ENCODE results near the gene TAB2. TPM values are rescaled to one million over a fixed set of nuclear protein-coding genes. Genes with fewer than 3 reads are reported as not detected.

TAB2 gene
- total RNA-seq, 1 donor from 2014 or later = 50.6 TPM

DNA sequence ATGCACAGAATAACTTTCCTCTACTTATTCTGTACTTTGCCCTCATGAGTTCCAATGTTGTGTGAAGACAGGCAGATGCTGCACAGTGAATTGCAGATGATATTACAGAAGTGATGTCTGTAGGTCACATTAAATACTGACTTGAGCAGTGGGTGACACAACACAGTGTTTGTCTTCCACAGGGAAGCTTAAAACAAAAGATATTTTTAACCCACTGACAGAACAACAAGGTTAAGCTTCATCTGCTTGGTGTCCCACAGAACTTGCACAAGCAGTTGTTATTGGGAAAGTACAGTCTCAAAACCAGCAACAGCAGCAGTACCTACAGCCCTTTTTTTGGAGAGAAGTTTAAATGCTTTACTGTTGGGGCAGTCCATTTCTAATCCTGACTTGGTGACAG is 93.0 kb downstream of the TAB2 start:
- Mint-ChIP-seq H3K27me3 (ENCODE audit: unreplicated experiment) (no peaks in the 10 kb centered on the region), H3K9me3 (ENCODE audit: unreplicated experiment) (peaks cover 8% of the 10 kb centered on the region), H3K27ac (ENCODE audit: unreplicated experiment) (no peak overlapping the region), H3K4me3 (ENCODE audit: unreplicated experiment) (no peak overlapping the region), H3K36me3 (ENCODE audit: unreplicated experiment) (peaks cover 36% of the 10 kb centered on the region), H3K4me1 (ENCODE audit: unreplicated experiment) (no peaks in the 10 kb centered on the region)
- DNase-seq (ENCODE audit: extremely low spot score, unreplicated experiment) = no peak
- TF ChIP-seq, protein P1, sequence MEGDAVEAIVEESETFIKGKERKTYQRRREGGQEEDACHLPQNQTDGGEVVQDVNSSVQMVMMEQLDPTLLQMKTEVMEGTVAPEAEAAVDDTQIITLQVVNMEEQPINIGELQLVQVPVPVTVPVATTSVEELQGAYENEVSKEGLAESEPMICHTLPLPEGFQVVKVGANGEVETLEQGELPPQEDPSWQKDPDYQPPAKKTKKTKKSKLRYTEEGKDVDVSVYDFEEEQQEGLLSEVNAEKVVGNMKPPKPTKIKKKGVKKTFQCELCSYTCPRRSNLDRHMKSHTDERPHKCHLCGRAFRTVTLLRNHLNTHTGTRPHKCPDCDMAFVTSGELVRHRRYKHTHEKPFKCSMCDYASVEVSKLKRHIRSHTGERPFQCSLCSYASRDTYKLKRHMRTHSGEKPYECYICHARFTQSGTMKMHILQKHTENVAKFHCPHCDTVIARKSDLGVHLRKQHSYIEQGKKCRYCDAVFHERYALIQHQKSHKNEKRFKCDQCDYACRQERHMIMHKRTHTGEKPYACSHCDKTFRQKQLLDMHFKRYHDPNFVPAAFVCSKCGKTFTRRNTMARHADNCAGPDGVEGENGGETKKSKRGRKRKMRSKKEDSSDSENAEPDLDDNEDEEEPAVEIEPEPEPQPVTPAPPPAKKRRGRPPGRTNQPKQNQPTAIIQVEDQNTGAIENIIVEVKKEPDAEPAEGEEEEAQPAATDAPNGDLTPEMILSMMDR (IDR thresholded peaks at IDR 0.05) = no peak

DNA sequence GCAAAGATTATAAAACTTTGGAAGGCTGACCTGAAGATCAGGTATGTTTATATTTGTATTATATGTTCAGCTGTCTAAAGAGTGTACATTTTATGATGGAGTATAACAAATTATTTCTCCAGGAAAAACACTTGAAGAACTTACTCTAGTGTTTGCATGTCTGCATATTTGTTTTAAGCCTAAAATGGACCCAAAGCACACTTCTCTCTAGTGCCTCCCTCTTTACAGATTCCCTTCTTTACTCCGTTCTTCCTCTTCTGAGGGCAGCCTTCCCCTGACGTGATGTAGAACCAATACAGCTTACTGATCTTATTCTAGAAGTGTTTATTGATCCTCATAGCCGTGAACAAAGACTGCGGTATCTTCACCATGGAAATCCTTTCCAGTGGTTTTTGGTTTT is 96.5 kb downstream of the TAB2 start:
- Mint-ChIP-seq H3K27ac (ENCODE audit: unreplicated experiment) (no peak overlapping the region), H3K27me3 (ENCODE audit: unreplicated experiment) (no peaks in the 10 kb centered on the region), H3K36me3 (ENCODE audit: unreplicated experiment) (peaks cover 30% of the 10 kb centered on the region), H3K4me3 (ENCODE audit: unreplicated experiment) (no peak overlapping the region), H3K9me3 (ENCODE audit: unreplicated experiment) (peaks cover 14% of the 10 kb centered on the region), H3K4me1 (ENCODE audit: unreplicated experiment) (no peaks in the 10 kb centered on the region)
- no peak for DNase-seq (ENCODE audit: extremely low spot score, unreplicated experiment)
- TF ChIP-seq, protein P1 (IDR thresholded peaks at IDR 0.05) = no peak

DNA sequence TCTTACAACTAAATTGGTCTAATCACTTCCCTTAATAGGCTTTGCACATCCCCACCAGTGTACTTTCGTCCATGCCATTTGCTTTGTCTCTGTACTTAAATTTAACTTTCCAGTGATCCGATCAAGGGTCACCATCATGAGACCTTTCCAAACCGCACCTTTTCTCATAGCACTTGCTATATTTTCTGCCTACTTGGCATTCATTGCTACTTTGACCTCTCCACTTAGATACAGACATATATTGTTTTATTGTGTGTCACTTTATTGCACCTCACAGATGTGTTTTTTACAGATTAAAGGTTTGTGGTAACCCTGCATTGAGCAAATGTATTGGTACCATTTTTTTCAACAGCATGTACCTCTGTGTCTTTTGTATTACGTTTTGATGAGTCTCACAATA is 97.3 kb downstream of the TAB2 start:
- TF ChIP-seq, protein P1 (IDR thresholded peaks at IDR 0.05) = no peak
- Mint-ChIP-seq H3K36me3 (ENCODE audit: unreplicated experiment) (peaks cover 28% of the 10 kb centered on the region), H3K4me3 (ENCODE audit: unreplicated experiment) (no peak overlapping the region), H3K9me3 (ENCODE audit: unreplicated experiment) (peaks cover 14% of the 10 kb centered on the region), H3K4me1 (ENCODE audit: unreplicated experiment) (no peaks in the 10 kb centered on the region), H3K27ac (ENCODE audit: unreplicated experiment) (no peak overlapping the region), H3K27me3 (ENCODE audit: unreplicated experiment) (no peaks in the 10 kb centered on the region)
- DNase-seq (ENCODE audit: extremely low spot score, unreplicated experiment) = no peak

DNA sequence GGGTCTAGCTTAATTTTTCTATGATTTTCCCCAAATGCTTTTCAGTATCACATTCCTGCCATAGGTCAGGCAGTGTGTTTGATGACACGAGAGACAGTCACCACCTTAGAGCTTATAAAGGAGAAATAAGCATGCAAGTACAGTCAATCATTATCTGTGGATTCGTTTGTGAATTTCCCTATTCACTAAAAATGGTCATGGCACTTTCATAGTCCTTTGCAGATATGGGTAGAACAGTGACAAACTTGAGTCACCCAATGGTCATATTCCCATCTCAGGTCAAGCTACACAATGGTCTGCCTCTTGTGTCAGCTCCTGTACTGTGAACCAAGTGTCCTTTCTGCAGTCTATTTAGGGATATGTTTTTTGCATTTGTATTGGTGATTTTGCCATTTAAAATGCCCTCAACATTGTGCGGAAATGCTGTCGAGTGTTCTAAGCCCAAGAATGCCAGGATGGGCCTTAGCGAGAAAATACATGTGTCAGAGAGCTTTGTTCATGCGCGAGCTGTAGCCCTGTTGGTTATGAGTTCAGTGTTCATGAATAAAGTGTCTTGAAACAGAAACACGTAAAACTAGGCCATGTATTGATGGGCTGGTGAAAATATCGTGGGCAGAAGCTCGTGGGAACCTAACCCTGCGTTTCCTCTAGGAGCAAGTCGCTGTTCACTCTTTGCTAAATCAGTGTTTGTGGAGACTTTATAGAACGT is 102.3 kb downstream of the TAB2 start:
- Mint-ChIP-seq H3K36me3 (ENCODE audit: unreplicated experiment) (peaks cover 8% of the 10 kb centered on the region), H3K9me3 (ENCODE audit: unreplicated experiment) (peaks cover 10% of the 10 kb centered on the region), H3K27ac (ENCODE audit: unreplicated experiment) (no peak overlapping the region), H3K27me3 (ENCODE audit: unreplicated experiment) (no peaks in the 10 kb centered on the region), H3K4me1 (ENCODE audit: unreplicated experiment) (peaks cover 20% of the 10 kb centered on the region), H3K4me3 (ENCODE audit: unreplicated experiment) (no peak overlapping the region)
- TF ChIP-seq, protein P1 (IDR thresholded peaks at IDR 0.05) = no peak
- no peak for DNase-seq (ENCODE audit: extremely low spot score, unreplicated experiment)

DNA sequence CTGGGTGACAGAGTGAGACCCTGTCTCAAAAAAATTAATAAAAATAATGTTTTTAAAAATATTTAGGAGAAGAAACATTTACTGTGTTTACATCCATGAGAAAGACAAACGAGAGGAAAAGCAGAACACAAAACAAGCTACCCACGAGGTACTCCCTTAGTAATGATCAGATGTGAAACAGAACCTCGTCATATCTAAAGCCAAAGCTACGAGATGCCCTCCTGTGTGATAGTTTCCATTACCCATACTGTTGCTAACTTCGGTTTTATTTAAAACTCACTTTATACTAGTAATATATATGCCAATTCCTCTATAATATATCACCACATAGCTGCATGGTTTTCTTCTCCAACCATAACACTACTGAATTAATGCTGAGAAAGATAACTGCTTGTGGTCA is 103.6 kb downstream of the TAB2 start:
- peaks cover 22% of the 10 kb centered on the region for H3K4me1 Mint-ChIP-seq (ENCODE audit: unreplicated experiment)
- H3K4me3 Mint-ChIP-seq (ENCODE audit: unreplicated experiment) = no peak overlapping the region
- no peaks in the 10 kb centered on the region for H3K36me3 Mint-ChIP-seq (ENCODE audit: unreplicated experiment)
- H3K27me3 Mint-ChIP-seq (ENCODE audit: unreplicated experiment) = no peaks in the 10 kb centered on the region
- no peak overlapping the region for H3K27ac Mint-ChIP-seq (ENCODE audit: unreplicated experiment)
- H3K9me3 Mint-ChIP-seq (ENCODE audit: unreplicated experiment) = no peaks in the 10 kb centered on the region
- TF ChIP-seq, protein P1 (IDR thresholded peaks at IDR 0.05) = no peak
- DNase-seq (ENCODE audit: extremely low spot score, unreplicated experiment) = no peak

Data from osteocyte (in vitro differentiated cells).